ENCODE data around the gene PTPRK.

Gene PTPRK

DNA sequence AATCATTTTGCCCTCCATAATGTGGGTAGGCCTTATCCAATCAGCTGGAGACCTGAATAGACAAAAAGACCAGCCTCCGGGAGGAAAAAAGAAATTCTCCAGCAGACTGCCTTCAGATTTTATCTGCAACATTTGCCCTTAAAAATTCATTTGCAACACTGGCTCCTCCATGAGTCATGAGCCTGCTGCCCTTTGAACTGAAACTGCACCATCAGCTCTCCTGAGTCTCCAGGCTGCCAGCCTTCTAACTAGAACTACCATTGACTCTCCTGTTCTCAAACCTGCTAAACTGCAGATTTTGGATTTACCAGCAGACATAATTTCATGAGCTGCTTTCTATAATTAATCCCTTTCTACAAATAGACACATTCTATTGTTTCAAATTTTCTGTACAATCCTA lies 395.7 kb downstream of the PTPRK start:
- Histone ChIP-seq H3K36me3 (ENCODE audit: control insufficient read depth in 5 of 5, insufficient read depth in 5 of 5, low read length in 5 of 5) (no peaks in the 10 kb centered on the region), H3K27ac (ENCODE audit: low read depth, low read length) (no peak overlapping the region), H3K4me3 (ENCODE audit: low read depth in 1 of 5, low read length in 5 of 5) (no peak overlapping the region), H3K9ac (ENCODE audit: low read length in 5 of 5) (no peak overlapping the region), H3K4me1 (ENCODE audit: control insufficient read depth in 5 of 5, insufficient read depth in 5 of 5, low read length in 5 of 5) (peaks cover 0 to 4% (median 0%) of the 10 kb centered on the region in 5 donors), H3K9me3 (ENCODE audit: control insufficient read depth in 5 of 5, low read length in 5 of 5) (no peaks in the 10 kb centered on the region), H3K27me3 (ENCODE audit: control insufficient read depth in 5 of 5, insufficient read depth in 4 of 5, low read length in 5 of 5) (no peaks in the 10 kb centered on the region)

DNA sequence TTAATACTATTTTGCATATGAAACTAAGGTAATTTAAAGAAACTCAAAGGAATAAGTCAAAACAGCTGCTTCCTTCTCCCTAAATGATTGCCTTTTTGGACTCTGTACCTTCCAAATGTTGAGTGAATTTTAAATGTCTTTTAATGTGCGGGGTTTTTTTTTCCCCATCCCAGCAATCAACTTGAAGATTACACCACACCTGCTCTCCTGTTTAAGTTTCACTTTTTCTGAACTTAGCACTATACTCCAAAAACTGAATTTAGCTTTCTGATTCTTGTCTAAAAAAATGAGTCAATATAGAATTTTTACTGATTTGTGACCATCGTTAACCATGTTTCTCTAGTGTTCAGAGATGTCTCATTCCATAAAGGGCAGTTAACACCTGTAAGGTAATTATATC lies 398.8 kb downstream of the PTPRK start:
- H3K27ac ChIP-seq (ENCODE audit: low read depth, low read length) = no peak overlapping the region

DNA sequence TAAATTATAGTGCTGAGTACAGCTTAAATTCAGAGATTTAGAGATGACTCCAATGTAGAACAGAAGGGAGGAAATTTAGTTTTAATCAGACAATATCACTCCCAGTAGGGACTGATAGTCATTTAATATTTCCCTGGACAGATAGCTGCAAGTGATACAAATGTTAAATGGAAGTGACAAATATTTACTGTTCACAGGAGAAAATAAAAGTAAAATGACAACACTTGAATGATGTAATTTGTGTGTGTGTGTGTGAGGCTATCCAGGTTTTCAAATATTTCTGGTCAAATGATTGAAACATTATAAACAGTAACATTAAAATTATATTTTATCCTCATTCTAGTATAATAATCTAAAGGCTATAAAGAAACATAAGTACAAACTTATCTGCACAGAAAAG lies 399.2 kb downstream of the PTPRK start:
- Histone ChIP-seq H3K27me3 (ENCODE audit: control insufficient read depth in 5 of 5, insufficient read depth in 4 of 5, low read length in 5 of 5) (no peaks in the 10 kb centered on the region), H3K36me3 (ENCODE audit: control insufficient read depth in 5 of 5, insufficient read depth in 5 of 5, low read length in 5 of 5) (no peaks in the 10 kb centered on the region), H3K4me1 (ENCODE audit: control insufficient read depth in 5 of 5, insufficient read depth in 5 of 5, low read length in 5 of 5) (peaks cover 0 to 4% (median 0%) of the 10 kb centered on the region in 5 donors), H3K9me3 (ENCODE audit: control insufficient read depth in 5 of 5, low read length in 5 of 5) (no peaks in the 10 kb centered on the region), H3K4me3 (ENCODE audit: low read depth in 1 of 5, low read length in 5 of 5) (no peak overlapping the region), H3K27ac (ENCODE audit: low read depth, low read length) (no peak overlapping the region), H3K9ac (ENCODE audit: low read length in 5 of 5) (no peak overlapping the region)

More for the DNA sequence above, 398.8 kb downstream of the PTPRK start:
- Histone ChIP-seq H3K9me3 (ENCODE audit: control insufficient read depth in 5 of 5, low read length in 5 of 5) (no peaks in the 10 kb centered on the region), H3K36me3 (ENCODE audit: control insufficient read depth in 5 of 5, insufficient read depth in 5 of 5, low read length in 5 of 5) (no peaks in the 10 kb centered on the region), H3K4me1 (ENCODE audit: control insufficient read depth in 5 of 5, insufficient read depth in 5 of 5, low read length in 5 of 5) (peaks cover 0 to 4% (median 0%) of the 10 kb centered on the region in 5 donors), H3K9ac (ENCODE audit: low read length in 5 of 5) (no peak overlapping the region), H3K27me3 (ENCODE audit: control insufficient read depth in 5 of 5, insufficient read depth in 4 of 5, low read length in 5 of 5) (no peaks in the 10 kb centered on the region), H3K4me3 (ENCODE audit: low read depth in 1 of 5, low read length in 5 of 5) (no peak overlapping the region)

DNA sequence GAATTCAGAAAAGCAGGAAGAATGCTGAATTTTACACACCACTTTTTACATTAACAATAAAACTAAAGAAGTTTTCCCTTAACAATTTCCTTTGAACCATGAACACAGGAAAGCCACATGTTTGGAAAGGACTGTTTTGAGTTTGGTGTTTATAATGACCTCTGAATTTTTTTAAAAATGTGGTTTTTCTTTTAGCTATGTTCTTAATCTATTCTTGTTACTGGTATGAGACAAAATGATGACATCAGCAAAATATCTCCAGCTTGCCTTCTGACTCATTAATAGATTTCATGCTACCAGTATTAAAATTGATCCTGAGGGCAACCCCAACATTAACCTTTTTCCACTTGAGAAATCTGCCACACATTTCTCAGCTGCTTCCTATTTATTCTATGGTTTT lies 402.0 kb downstream of the PTPRK start:
- H3K4me3 ChIP-seq (ENCODE audit: low read depth in 1 of 5, low read length in 5 of 5) = no peak overlapping the region
- no peaks in the 10 kb centered on the region for H3K27me3 ChIP-seq (ENCODE audit: control insufficient read depth in 5 of 5, insufficient read depth in 4 of 5, low read length in 5 of 5)
- H3K4me1 ChIP-seq (ENCODE audit: control insufficient read depth in 5 of 5, insufficient read depth in 5 of 5, low read length in 5 of 5) = peaks cover 0 to 4% (median 0%) of the 10 kb centered on the region in 5 donors
- no peak overlapping the region for H3K9ac ChIP-seq (ENCODE audit: low read length in 5 of 5)
- no peaks in the 10 kb centered on the region for H3K9me3 ChIP-seq (ENCODE audit: control insufficient read depth in 5 of 5, low read length in 5 of 5)
- no peak overlapping the region for H3K27ac ChIP-seq (ENCODE audit: low read depth, low read length)
- H3K36me3 ChIP-seq (ENCODE audit: control insufficient read depth in 5 of 5, insufficient read depth in 5 of 5, low read length in 5 of 5) = no peaks in the 10 kb centered on the region

DNA sequence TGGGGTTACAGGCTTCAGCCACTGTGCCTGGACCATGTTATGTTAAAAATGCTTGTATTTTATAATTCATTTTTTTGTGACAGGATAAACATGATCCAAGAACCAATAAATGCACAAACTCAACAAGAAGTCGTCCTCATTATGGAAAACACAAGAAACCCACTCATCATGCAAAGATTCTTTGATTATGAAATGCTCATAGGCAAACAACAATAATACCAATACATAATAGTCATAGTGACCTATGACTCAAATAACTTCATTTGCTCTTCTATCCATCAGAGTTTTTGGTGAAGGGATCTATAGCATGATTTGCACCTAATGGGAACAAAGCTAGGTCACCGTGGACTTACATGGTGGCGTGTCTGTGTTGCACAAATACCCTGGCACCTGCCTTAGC lies 402.5 kb downstream of the PTPRK start:
- Histone ChIP-seq H3K36me3 (ENCODE audit: control insufficient read depth in 5 of 5, insufficient read depth in 5 of 5, low read length in 5 of 5) (no peaks in the 10 kb centered on the region), H3K4me1 (ENCODE audit: control insufficient read depth in 5 of 5, insufficient read depth in 5 of 5, low read length in 5 of 5) (peaks cover 0 to 4% (median 0%) of the 10 kb centered on the region in 5 donors), H3K4me3 (ENCODE audit: low read depth in 1 of 5, low read length in 5 of 5) (no peak overlapping the region), H3K27me3 (ENCODE audit: control insufficient read depth in 5 of 5, insufficient read depth in 4 of 5, low read length in 5 of 5) (no peaks in the 10 kb centered on the region), H3K27ac (ENCODE audit: low read depth, low read length) (no peak overlapping the region), H3K9ac (ENCODE audit: low read length in 5 of 5) (no peak overlapping the region), H3K9me3 (ENCODE audit: control insufficient read depth in 5 of 5, low read length in 5 of 5) (no peaks in the 10 kb centered on the region)

DNA sequence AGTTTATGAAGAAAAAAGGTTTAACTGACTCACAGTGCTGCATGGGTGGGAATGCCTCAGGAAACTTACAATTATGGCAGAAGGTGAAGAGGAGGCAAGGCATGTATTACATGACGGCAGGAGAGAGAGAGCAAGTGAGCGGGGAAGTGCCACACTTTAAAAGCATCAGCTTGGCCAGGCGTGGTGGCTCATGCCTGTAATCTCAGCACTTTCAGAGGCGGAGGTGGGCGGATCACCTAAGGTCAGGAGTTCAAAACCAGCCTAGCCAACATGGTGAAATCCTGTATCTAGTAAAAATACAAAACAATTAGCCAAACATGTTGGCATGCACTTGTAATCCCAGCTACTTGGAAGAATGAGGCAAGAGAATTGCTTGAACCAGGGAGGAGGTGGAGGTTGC lies 406.2 kb downstream of the PTPRK start:
- Histone ChIP-seq H3K36me3 (ENCODE audit: control insufficient read depth in 5 of 5, insufficient read depth in 5 of 5, low read length in 5 of 5) (no peaks in the 10 kb centered on the region), H3K4me3 (ENCODE audit: low read depth in 1 of 5, low read length in 5 of 5) (no peak overlapping the region), H3K27me3 (ENCODE audit: control insufficient read depth in 5 of 5, insufficient read depth in 4 of 5, low read length in 5 of 5) (no peaks in the 10 kb centered on the region), H3K9ac (ENCODE audit: low read length in 5 of 5) (no peak overlapping the region), H3K4me1 (ENCODE audit: control insufficient read depth in 5 of 5, insufficient read depth in 5 of 5, low read length in 5 of 5) (peaks cover 0 to 2% (median 0%) of the 10 kb centered on the region in 5 donors), H3K27ac (ENCODE audit: low read depth, low read length) (no peak overlapping the region), H3K9me3 (ENCODE audit: control insufficient read depth in 5 of 5, low read length in 5 of 5) (no peaks in the 10 kb centered on the region)

DNA sequence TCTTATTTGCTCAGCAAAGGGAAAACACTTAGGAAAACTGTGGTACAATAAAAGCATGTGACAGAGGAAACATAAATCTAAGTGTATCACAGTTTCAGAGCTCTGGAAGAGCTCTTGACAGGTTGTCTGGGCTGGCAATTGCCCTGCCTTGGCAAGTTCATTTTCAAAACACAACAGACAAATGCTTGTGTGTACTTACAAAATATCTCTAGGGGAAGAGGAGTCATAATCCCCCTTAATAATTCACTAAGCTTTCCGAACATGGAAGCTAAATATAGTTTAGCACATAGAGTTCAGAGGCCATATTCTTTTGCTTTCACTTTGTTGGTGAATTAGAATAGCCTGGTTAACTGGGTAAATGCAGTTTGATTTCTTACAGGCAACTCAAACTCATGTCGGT lies 407.9 kb downstream of the PTPRK start:
- no peaks in the 10 kb centered on the region for H3K9me3 ChIP-seq (ENCODE audit: control insufficient read depth in 5 of 5, low read length in 5 of 5)
- peak overlapping the region in 4 of 5 donors; percentile 42 to 66 (median 52) for H3K4me3 ChIP-seq (ENCODE audit: low read depth in 1 of 5, low read length in 5 of 5)
- no peaks in the 10 kb centered on the region for H3K36me3 ChIP-seq (ENCODE audit: control insufficient read depth in 5 of 5, insufficient read depth in 5 of 5, low read length in 5 of 5)
- peaks cover 0 to 2% (median 0%) of the 10 kb centered on the region in 5 donors for H3K4me1 ChIP-seq (ENCODE audit: control insufficient read depth in 5 of 5, insufficient read depth in 5 of 5, low read length in 5 of 5)
- no peak overlapping the region for H3K27ac ChIP-seq (ENCODE audit: low read depth, low read length)
- H3K27me3 ChIP-seq (ENCODE audit: control insufficient read depth in 5 of 5, insufficient read depth in 4 of 5, low read length in 5 of 5) = no peaks in the 10 kb centered on the region
- H3K9ac ChIP-seq (ENCODE audit: low read length in 5 of 5) = peak overlapping the region in 3 of 5 donors; percentile 48 to 54 (median 53)

DNA sequence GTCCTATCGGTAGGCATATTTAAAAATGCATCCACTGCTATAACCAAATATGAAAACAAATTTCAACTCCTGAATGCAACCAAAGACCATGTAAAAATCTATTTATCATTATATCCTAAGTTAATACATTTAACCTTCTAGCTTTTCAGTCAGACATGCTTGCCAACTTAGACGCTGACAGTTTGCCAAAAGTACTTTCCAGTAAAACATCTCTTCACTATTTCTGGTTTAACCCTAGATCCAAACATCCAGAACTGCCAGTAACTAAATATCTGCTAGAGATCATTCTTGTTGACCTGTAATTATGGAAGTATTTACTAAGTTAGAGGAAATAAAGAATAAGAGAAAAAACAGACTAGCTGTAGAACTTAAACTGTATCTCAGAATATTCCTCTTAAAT lies 409.3 kb downstream of the PTPRK start:
- no peak overlapping the region for H3K27ac ChIP-seq (ENCODE audit: low read depth, low read length)
- no peak overlapping the region for H3K9ac ChIP-seq (ENCODE audit: low read length in 5 of 5)
- peaks cover 0 to 2% (median 0%) of the 10 kb centered on the region in 5 donors for H3K4me1 ChIP-seq (ENCODE audit: control insufficient read depth in 5 of 5, insufficient read depth in 5 of 5, low read length in 5 of 5)
- no peak overlapping the region for H3K4me3 ChIP-seq (ENCODE audit: low read depth in 1 of 5, low read length in 5 of 5)
- H3K36me3 ChIP-seq (ENCODE audit: control insufficient read depth in 5 of 5, insufficient read depth in 5 of 5, low read length in 5 of 5) = no peaks in the 10 kb centered on the region
- no peaks in the 10 kb centered on the region for H3K9me3 ChIP-seq (ENCODE audit: control insufficient read depth in 5 of 5, low read length in 5 of 5)
- no peaks in the 10 kb centered on the region for H3K27me3 ChIP-seq (ENCODE audit: control insufficient read depth in 5 of 5, insufficient read depth in 4 of 5, low read length in 5 of 5)

DNA sequence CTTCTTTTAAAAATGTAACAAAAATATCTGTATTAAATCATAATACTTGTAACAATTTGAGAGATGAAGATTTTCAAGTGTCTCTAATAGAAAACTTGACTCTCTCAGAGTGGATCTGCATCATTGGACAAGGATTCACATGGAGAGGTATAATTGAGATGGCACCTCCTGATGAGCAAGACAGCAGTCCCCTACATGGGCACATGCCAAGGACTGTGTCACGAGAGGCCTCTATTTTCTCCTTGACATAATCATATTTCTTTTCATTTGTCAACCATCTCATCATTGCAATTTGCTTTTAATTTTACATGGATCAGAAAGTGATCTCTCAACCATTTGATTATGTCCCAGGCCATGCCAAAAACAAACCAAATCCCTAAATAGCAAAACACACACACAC lies 412.7 kb downstream of the PTPRK start:
- H3K4me3 ChIP-seq (ENCODE audit: low read depth in 1 of 5, low read length in 5 of 5) = no peak overlapping the region
- H3K9me3 ChIP-seq (ENCODE audit: control insufficient read depth in 5 of 5, low read length in 5 of 5) = no peaks in the 10 kb centered on the region
- H3K27me3 ChIP-seq (ENCODE audit: control insufficient read depth in 5 of 5, insufficient read depth in 4 of 5, low read length in 5 of 5) = no peaks in the 10 kb centered on the region
- H3K36me3 ChIP-seq (ENCODE audit: control insufficient read depth in 5 of 5, insufficient read depth in 5 of 5, low read length in 5 of 5) = no peaks in the 10 kb centered on the region
- H3K4me1 ChIP-seq (ENCODE audit: control insufficient read depth in 5 of 5, insufficient read depth in 5 of 5, low read length in 5 of 5) = peaks cover 0 to 2% (median 0%) of the 10 kb centered on the region in 5 donors
- H3K27ac ChIP-seq (ENCODE audit: low read depth, low read length) = no peak overlapping the region
- H3K9ac ChIP-seq (ENCODE audit: low read length in 5 of 5) = no peak overlapping the region

DNA sequence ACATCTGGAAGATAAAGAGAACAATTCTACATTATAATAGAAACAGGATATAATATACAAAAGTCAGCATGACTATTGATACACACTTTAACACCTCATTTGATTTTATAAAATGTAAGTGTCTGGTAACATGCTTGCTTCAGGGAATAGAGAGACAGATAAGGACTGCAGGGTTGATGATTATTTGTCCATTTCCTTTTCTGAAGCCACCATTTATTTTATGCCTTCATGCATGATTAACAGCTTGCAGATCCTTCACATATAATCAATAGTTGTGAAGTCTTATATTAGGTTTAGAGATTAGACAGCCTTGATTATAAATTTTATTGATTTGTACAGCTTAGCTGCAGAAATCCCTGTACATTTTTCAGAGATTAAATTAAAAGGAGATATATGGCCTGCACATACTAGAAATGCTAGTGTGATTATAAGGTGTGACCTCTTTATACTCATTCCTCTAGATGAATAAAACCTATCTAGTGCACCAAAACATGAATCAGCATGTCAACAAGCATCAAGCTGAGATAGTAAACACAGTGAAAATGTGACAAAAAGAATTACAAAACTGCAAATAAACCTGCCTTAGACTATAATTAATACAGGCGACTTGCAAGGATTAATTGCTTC lies 420.7 kb downstream of the PTPRK start:
- H3K9me3 ChIP-seq (ENCODE audit: control insufficient read depth in 5 of 5, low read length in 5 of 5) = no peaks in the 10 kb centered on the region
- no peak overlapping the region for H3K9ac ChIP-seq (ENCODE audit: low read length in 5 of 5)
- H3K27me3 ChIP-seq (ENCODE audit: control insufficient read depth in 5 of 5, insufficient read depth in 4 of 5, low read length in 5 of 5) = no peaks in the 10 kb centered on the region
- no peak overlapping the region for H3K27ac ChIP-seq (ENCODE audit: low read depth, low read length)
- H3K4me1 ChIP-seq (ENCODE audit: control insufficient read depth in 5 of 5, insufficient read depth in 5 of 5, low read length in 5 of 5) = no peaks in the 10 kb centered on the region
- H3K36me3 ChIP-seq (ENCODE audit: control insufficient read depth in 5 of 5, insufficient read depth in 5 of 5, low read length in 5 of 5) = no peaks in the 10 kb centered on the region
- H3K4me3 ChIP-seq (ENCODE audit: low read depth in 1 of 5, low read length in 5 of 5) = no peak overlapping the region

Data from subcutaneous abdominal adipose tissue (tissue), 5 donors.